Inferior parietal cortex (tissue), 1 donor: Measurements from ENCODE around the gene LONP1.
"Not testable (repeated sequence)": the region's sequence is repeated elsewhere in the genome, so short reads cannot be mapped to it uniquely, and the experiment has no call there.

ENCODE experiments used
- DNase-seq: peaks from one replicate; pipeline ENCODE4 v3.0.0-alpha.2; 2016; ENCODE audit errors: extremely low spot score

Gene LONP1

DNA sequence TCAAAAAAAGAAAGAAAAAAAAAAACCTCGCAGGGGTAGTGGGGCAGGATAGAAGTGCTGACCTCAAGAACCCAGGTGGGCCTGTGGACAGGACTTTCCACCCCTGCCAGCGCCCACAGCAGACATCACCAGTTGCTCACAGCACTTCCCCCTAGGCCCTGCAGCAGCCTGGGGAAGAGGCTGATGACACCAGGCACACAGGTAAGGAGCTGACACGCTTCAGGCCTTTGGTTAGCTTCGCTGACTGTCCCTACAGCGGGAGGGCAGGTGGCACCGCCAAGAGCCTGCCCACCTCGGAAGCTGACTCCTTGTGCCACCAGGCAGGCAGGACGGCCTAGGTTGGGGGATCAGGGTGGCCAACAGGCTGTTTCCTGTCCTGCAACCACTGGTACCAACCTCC lies 8.9 kb downstream of the LONP1 start:
- no peak for DNase-seq

DNA sequence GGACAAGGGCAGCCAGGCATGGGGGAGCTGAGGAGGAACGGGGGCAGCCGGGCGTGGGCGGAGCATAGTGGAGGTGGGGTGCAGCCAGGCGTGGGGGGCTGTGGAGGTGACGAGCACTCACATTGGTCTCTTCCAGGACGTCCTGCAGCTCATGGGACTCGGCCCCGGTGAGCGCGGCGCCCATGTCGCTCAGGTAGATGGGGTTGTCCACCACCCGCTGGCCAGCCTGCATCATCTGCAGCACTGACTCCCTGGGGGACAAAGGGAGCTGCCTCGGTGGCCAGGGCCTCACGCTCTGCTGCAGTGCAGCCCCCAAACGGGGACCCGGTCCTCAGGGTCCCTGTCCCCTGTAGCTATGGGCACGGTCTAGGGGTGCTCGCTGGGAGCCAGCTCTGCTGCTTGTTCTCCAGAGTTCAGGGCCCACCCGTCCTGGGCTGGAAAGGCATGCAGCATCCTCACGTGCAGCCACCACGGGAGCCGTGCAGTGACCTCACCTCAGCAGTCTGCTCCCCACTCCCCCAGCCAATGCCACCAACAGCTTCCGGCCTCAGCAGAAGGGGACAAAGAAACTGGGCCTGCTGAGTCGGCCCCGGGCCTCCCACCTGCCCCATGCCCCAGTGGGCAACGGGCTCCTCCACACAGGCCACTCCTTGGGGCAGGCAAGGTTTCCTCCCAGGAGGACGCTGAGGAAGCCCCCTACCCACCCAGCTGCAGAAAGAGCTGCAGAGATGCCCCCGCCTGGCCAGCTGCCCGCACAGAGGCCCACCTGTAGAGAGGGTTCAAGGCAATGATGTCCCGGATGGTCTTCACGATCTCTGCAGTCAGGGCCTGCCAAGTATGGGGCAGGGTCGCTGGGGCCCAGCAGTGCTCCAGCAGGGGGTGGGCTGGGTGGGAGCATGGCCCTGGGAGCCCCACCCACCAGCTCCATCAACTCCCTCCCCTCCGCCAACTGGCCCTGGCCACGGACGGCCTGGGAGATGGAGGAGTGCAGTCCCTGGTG lies 12.1 kb downstream of the LONP1 start:
- DNase-seq: no peak

DNA sequence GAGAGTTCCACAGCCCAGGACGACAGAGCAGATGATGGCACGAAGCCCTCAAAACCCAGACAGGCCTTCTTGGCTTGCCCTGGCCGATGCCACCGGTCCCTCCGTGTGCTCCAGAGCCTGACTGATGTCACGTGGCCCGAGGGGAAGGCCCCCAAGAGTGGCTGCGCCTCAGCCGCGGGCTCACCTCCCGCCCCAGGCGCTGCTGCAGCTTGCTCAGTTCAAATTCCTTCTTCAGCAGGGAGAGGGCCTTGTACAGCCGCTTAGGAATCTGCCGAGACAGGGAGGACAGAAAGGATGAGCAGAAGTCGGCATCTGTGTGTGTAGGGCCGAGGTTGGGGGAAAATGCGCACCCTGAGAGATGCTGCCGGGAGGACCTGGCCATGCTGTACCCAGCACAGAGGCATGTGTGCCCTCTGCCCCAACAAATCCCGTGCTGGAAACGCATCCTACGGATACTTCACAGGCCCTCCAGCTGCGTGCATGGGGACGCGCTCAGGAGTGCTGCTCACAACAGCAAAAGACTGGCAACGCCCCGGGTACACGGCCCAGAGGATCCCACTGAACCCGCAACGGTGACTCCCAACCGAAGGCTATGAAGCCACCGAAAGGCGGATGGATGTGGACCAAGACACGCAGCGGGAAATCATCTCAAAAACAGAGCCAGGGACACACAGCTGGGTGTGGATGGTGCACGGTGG lies 12.9 kb downstream of the LONP1 start:
- no peak for DNase-seq

DNA sequence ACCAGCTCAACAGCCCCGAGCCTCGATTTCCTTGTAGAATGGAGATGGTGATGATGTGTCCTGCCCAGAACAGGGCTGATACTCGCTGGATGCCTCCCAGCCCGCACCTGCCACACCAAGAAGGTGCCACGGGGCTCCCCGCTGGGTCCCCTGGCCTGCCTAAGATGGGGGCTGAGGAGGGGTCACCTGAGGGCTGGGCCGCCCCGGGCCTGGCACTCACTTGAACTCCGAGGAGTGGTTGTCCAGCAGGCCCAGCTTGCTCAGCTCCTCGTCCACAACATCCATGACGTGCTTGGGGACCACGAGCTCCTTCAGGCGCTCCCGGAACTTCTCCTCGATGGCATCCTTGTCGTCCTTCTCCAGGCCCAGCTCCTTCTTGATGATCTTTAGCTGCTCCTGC lies 14.4 kb downstream of the LONP1 start:
- DNase-seq: no peak

DNA sequence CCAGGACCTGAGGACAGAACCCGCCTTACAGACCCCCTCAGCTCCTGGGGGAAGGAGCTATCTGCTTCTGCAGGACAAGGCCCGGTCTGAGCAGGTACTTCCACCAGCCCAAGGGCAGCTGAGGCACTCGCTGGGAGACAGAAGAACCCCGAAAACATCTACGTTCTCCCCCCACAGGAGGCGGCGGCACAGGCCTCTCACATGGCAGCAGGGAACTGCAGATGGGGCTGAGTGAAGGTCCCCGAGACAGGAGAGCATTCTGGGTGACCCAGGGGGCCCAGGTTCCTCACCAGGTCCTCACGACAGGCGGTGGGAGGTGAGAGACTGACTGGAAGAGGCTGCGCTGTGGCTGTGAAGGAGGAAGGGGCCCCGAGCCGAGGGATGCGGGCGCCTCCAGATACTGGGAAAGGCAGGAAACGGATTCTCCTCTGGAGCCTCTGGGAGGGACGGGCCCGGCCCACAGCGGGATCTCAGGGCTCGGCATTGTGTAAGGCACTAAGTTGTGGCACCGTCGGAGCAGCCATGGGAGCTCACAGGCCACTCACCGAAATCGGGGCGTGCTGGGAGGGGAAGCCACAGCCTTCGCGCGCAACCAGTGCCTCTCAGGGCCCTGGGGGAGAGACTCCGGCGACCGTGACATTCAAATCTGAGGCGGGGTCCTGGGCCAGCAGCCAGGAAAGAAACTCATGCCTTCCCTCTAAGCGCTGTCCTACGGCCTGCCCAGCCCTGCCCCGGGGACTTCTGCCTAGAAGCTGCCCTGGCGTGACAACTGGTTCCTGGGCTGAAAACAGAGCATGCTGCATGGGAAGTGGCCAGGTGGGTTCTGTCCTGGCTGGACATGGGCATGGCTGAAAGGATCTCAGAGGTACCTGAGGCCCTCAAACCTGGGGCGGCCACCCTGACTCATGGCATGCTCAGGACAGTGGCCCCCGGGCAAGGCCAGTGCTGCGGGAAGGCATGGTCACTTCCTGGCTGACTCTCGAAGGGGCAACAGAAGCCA lies 15.8 kb downstream of the LONP1 start:
- DNase-seq: no peak

DNA sequence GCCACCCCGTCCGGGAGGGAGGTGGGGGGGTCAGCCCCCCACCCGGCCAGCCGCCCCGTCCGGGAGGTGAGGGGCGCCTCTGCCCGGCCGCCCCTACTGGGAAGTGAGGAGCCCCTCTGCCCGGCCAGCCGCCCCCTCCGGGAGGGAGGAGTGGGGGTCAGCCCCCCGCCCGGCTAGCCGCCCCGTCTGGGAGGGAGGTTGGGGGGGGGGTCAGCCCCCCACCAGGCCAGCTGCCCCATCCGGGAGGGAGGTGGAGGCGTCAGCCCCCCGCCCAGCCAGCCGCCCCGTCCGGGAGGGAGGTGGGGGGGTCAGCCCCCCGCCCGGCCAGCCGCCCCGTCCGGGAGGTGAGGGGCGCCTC lies 17.9 kb downstream of the LONP1 start:
- DNase-seq: not testable (repeated sequence)

DNA sequence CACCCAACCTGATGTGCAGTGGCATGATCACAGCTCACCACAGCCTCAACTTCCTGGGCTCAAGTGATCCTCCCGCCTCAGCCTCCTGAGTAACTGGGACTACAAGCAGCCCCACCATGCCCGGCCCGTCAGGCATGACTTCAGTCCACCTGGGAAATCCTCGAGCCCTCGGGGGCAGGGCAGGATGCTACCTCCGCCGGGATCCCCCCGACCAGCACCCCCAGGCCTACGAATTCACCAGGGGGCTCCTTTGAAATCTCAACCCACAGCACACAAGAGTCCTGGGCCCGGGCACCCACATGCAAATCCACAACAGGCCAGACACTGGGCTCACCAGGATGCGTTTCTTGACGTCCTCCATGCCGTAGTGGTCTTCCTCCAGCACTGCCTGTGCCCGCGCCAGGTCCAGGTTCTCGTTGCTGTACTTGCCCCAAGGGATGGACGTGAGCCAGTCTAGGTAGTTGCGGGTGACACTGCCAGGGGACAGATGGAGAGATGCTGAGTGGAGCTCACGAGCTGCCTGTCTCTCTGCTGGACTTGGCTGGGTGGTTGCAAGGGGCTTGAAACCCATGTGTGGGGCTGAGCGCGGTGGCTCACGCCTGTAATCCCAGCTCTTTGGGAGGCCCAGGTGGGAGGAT lies 19.4 kb downstream of the LONP1 start:
- no peak for DNase-seq

DNA sequence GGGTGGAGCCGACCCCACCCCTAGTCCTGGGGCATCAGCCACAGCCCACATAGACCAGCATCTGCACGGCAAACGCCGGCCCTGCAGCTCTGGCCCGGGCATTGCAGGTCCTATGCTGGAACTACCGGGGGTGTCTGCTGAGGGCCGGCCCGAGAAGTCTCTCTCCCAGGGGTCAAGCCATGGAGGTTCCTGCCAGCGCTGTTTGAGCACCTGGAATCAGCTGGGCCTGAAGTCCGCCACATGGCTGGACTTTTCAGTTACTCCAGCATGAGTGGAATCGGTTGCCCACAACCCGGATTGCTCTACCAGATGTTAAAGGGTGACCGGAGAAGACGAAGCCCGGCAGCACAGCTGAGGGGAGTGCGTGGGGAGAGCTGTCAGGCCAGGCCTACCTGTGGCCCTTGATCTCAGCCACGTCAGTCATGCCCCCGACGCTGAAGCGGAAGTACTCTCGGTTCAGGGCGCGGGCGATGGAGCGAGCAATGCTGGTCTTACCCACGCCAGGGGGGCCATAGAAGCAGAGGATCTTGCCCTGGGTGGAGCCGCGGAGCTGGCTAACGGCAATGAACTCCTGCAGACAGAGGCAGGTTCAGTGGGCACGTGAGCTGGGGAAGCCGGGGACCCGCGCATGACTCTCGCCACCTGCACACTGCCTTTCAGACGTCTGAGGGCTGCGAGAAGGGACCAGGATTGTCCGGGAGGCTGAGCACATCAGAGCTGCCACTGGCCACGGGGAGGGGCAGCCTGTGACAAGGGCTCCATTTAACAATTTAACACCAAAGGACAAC lies 21.1 kb downstream of the LONP1 start:
- no peak for DNase-seq

DNA sequence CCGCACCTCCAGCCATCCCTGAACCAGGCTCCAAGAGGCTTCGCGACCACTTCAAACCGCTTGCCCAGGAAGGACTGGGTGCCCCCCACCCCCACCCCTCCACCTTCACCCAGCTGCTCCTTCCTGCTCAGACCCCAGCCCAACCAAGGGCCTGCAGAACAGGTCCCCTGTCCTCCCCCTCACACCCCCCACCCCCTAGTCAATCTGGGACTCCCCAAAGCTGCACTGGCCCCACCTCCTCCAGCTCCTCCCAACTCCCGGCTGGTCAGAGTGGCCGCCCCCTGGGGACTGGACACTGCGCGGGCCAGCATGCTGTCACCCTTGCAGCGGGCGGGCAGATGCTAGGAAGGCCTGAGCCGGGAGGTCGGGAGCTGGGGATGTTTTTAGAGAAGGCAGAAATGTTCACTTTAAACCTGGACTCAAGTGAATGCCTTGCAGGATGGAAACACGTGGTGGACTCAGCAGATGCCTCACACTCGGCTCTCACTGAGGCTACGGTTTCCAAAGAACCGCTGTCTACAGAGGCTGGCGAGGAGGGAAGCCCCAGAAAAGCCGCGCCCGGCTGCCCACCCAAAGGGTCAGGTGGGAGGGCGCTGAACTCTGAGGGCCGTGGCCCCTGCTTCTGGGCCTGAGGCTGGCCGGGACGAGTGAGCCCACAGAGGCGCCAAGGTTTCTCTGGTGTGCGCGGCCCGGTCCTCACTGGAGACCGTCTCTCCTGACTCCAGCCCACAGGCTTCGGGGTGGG lies 21.9 kb downstream of the LONP1 start:
- no peak for DNase-seq

DNA sequence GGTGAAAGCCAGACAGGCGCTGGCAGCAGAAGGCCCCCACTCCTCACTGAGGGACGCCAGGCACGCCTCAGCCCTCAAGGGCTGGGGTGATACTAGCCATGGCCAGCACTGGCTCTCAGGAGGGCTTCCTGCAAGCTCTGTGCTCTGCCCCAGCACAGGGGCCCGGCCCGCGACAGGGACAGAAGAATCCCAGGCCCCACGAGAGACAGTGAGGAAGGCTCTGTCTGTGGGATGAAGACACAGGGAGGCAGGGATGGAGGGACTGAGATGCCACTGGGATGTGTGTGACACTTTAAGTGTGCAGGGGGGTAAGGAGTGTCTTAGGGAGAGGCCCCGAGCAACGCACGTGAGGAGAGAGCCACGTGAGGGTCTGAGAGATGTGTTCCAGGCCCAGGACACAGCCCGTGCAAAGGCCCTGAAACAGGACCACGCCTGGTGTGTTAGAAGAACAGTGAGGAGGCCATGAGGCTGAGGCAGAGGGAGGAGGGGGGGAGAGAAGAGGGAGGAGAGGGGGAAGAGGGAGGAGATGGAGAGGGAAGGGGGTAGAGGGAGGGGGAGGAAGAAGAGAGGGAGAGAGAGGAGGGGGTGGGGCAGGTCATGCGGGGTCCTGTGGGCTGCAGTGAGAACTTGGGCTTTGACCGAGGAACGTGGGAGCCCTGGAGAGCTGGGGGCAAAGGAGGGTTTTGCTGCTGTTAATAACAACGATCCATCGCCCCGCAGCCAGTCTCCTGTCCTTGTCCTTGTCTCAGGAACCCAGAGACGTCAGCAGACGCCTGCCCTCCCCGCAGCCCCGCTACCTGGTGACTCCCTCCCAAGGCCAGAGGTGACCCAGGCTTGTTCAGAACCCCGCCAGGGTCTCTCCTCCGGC lies 22.7 kb downstream of the LONP1 start:
- DNase-seq: no peak

DNA sequence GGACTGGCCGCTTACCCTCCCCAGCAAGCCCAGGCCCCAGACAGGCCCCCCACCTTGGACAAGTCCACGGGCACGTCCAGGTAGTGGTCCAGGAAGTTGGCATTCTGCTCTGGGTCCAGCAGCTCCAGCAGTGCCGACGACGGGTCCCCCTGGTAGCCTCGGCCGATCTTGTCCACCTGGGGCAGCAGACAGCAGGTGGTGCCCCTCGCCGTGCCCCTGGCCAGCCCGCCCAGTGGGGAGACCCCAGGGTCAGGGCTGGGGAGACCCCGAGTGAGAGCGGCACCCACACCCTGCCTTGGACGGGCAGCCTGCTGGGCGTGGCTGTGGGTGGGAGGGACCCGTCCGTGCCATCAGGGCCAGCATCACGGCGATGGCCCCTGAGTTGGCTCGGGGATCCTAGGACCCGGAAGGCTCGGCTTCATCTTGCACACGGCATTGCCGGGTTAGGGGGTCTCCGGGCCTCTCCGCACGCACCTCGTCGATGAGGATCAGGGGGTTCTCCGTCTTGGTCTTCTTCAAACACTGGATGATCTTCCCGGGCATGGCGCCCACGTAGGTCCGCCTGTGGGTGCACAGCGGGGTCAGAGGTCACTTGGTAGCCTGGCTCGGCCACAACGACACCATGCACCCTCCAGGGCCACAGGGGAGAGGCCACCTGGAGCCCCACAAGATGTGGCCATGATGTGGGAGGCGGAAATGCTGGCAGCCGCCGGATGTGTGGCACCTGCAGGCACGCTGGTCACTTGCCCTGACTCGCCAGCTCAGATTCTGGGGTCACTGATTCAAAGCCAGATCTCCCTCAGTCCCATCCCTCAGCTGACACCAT lies 23.5 kb downstream of the LONP1 start:
- DNase-seq: no peak

DNA sequence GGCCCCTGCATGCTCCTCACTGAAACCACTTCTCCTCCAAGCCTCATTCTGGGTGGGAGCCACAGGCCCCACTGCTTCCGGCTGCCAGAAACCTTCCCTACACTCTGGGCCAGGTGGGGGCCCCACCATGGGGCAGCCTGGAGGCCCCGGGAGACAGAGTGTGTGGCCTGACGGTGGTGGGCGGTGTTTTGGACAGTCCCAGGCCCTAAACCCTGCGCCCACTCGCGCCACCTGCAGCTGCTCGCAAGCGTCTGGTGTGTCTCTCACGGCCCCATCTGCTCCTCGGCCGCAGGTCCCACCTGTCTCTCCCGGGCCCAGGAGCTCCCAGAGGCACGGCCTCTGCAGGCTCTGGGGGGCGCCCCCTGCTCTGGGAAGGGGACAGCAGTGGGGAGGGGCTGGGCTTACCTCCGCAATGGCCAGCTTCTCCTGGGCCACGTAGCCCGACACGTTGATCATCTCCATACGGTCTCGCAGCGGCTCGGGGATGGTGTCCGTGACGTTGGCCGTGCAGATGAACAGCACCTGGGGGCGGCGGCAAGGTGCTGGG lies 24.2 kb downstream of the LONP1 start:
- DNase-seq: no peak

DNA sequence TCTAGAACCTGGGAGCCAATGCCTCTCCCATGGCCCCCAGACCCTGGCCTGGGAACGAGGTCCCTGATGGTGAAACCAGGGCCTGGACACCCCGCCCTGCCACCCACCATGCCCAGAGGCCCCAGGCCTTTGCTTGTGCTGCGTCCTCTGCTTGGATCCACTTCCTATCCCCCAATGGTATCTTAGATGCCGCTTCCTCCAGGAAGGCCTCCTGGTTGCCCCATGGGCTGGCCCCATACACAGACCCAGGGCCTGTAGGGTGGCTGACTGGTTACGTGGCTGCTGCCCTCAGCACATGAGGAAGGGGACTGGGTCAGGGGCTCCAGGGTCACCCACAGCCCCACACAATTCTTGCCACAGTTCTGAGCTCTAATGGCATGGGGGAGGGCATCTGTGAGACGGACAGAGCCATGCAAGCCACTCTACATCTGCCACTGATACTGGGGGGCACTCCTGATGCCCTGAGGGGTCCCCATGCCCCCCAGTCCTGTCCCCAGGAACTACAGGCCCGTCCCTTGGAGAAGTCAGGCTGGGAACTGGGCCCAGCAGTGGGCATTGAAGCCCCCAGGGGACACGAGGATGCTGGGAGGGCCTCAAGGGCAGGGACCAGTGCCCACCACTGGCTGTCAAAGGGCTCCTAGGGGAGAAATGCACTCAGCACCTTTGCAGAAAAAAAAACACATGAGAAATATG lies 24.8 kb downstream of the LONP1 start:
- DNase-seq: no peak

DNA sequence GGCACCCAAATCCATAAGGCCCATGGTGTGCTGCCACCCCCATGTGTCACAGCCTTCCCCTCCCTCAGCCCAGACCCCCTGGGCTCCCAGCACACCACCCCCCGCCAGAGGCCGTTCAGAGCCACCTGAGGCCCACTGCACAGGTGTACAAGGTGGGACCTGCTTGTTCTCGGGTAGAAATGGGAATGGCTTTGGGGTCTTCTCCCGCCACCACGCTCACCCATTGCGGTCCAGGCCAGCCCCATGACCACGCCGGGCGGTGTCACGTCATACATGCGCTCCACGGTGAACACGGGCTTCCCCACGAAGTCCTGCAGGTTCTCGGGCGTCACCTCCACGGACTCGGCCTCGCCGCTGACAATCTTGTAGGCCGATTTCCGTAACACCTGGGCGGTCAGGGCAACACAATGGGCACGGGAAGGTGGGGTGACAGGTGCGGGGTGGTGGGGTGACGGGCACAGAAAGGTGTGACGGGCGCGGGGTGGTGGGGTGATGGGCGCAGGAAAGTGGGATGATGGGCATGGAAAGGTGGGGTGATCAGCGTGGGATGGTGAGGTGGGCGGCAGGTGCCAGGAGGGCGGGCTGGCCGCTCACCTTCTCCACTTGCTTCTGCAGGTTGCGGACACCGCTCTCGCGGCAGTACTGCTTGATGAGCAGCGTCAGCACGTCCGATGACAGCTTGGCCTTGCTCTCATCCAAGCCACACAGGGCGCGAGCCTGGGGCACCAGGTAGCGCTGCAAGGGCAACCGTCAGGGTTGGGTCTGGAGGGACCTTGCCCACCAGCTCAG lies 25.6 kb downstream of the LONP1 start:
- DNase-seq: no peak

DNA sequence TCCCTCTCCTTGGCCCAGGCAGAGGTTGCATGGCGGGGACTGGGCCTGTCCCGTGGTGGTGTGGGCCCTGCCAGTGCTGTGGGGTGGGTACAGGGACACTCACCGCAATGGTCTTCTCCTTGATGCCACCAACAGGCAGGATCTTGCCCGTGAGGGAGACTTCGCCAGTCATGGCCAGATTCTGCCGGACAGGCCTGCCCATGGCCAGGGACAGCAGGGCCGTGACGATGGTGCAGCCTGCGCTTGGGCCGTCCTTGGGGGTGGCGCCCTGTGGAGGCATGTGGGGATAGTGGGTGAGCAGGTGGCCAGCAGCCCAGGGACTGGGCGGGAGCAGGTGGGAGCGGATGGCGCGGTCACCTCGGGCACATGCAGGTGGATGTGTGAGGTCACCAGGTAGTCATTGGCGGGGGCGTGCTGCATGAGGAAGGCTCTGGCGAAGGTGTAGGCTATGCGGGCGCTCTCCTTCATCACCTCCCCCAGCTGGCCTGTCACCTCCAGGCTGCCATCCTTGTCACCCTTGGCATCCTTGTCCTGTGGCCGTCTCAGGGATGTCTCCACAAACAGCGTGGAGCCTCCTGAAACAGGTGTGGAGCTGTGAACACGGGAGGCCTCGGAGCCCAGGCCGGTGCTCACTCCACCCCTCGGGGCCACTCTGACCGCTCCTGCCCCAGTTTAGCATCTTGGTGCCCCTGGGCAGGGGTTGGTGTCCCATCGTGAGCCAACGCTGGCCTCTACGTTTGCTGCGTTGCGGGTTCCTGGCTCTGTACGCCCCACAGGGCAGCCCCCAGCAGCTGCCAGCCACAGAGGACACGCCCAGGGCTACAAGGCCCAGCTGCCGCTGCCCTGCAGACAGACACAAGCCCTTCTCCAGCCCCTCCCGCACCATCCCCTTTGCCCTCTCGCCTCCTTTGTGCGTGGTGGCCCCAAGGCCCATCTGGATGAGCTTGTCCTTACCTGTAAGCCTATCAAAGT lies 26.5 kb downstream of the LONP1 start:
- DNase-seq: no peak
